ENCODE measurements around the gene MYEF2. TPM values are rescaled to one million over a fixed set of nuclear protein-coding genes. Genes with fewer than 3 reads are reported as not detected.
A peak's percentile ranks its signal among the peaks of the same experiment; 100 is the strongest.

The MYEF2 gene
- total RNA-seq, 2 experiments from 2014 or later: 23.8 to 27.7 TPM

DNA sequence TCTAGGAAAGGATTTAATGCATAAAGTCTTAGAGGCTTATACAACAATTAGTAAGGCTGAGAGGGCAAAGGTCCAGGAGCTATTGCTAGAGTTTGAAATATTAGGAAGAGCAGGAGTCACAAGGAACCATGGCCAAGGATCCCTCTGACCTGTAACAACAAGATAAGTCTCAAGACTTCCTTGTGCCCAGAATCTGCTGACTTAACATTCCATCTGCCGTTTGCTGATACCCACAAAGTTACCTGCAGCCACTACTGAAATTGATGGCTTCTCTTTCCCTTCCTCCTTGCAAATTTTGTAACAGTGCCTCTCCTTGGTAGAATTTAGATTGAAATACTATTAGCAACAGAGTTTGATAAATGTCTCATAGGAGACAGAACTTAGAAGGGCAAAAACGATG is 4.7 kb upstream of the MYEF2 start:
- CTCF ChIA-PET: no interaction called here
- no peak for ATAC-seq

GRCh38 chr15:48178648-48178931 is 495 bp upstream of the MYEF2 start:
- ChIA-PET CTCF (interaction anchor here (1.2 kb wide), 1 partner anchor 106 kb away, joined by 3 read pairs; no protein-coding TSS in a partner anchor), POLR2A (no interaction called here)
- Mint-ChIP-seq H3K4me1 (peaks cover 21% of the 10 kb centered on the region), H3K4me3 (peak overlapping the region; percentile 70), H3K27ac (no peak overlapping the region), H3K9me3 (ENCODE audit: low read depth) (no peaks in the 10 kb centered on the region), H3K36me3 (ENCODE audit: low read depth) (peaks cover 5% of the 10 kb centered on the region), H3K27me3 (peaks cover 8% of the 10 kb centered on the region)
- intact Hi-C loops (cut with DNase I, micrococcal nuclease): loop anchor here in 1 of 2 experiments (1.0 to 2.0 kb wide), 2 partner anchors 153 to 632 kb away; partner anchors contain the start of genes CEP152 and DUT
- DNase-seq: no peak
- no peak for ATAC-seq

More for the DNA sequence above, 4.7 kb upstream of the MYEF2 start:
- no peaks in the 10 kb centered on the region for H3K36me3 Mint-ChIP-seq (ENCODE audit: low read depth)
- peaks cover 17% of the 10 kb centered on the region for H3K27me3 Mint-ChIP-seq
- H3K27ac Mint-ChIP-seq: no peak overlapping the region
- POLR2A ChIA-PET: no interaction called here
- DNase-seq: no peak
- no peak overlapping the region for H3K4me3 Mint-ChIP-seq
- H3K9me3 Mint-ChIP-seq (ENCODE audit: low read depth): no peaks in the 10 kb centered on the region
- intact Hi-C loops (cut with DNase I, micrococcal nuclease): no loop called here
- H3K4me1 Mint-ChIP-seq: no peaks in the 10 kb centered on the region

DNA sequence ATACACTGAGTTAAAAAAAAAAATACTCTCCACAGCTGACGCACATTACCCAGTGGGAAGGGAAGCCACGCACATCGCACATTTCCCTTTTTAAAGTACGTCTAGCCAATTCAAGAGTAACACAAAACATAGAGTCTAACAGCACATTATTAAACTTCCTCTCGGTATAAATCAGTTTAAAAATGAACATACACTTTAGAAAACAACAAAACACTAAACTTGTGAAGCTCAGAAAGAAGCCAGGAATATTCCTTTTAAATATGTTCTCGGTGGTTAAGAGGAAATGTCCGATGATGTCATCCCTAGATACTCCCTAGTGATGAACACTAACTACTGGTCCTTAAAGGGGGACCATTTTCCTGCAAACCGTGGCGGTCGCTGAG is 721 bp downstream of the MYEF2 start:
- intact Hi-C loops (cut with DNase I, micrococcal nuclease): no loop called here
- Mint-ChIP-seq H3K27ac (peak overlapping the region; percentile 86), H3K27me3 (peaks cover 6% of the 10 kb centered on the region), H3K36me3 (ENCODE audit: low read depth) (peaks cover 8% of the 10 kb centered on the region), H3K4me1 (peaks cover 21% of the 10 kb centered on the region), H3K9me3 (ENCODE audit: low read depth) (peaks cover 7% of the 10 kb centered on the region), H3K4me3 (peak overlapping the region; percentile 70)
- ChIA-PET POLR2A (no interaction called here), CTCF (interaction anchor here (0.5 to 1.0 kb wide), 3 partner anchors 11 to 593 kb away, joined by 3 to 4 read pairs (median 3); no protein-coding TSS in a partner anchor)
- DNase-seq: peak; percentile 10
- ATAC-seq: peak; percentile 70

DNA sequence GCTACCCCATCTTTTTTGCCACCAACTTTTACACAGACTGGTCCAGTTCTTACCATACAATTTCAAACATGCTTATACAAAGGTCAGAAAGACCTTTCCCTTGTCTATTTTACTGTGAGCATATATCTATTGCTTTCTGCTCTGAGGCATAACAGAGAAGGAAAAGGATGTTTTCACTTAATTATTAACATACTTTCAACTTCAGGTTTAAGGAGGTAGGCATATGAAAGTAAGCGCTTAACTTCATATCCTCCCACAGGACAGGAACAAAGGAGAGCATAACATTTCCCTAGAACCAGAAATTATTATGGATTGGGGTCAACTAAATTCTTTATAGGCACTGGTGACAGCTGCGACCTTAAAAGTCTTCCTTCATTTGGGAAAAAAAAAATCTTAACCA is 1.1 kb downstream of the MYEF2 start:
- Mint-ChIP-seq H3K27me3 (peaks cover 5% of the 10 kb centered on the region), H3K4me1 (peaks cover 21% of the 10 kb centered on the region), H3K36me3 (ENCODE audit: low read depth) (peaks cover 10% of the 10 kb centered on the region), H3K27ac (peak overlapping the region; percentile 19), H3K4me3 (peak overlapping the region; percentile 70), H3K9me3 (ENCODE audit: low read depth) (peaks cover 7% of the 10 kb centered on the region)
- ChIA-PET CTCF (interaction anchor here (0.5 kb wide), 1 partner anchor 593 kb away, joined by 3 read pairs; no protein-coding TSS in a partner anchor), POLR2A (no interaction called here)
- ATAC-seq (no peak), DNase-seq (no peak)
- intact Hi-C loops (cut with DNase I, micrococcal nuclease): no loop called here

GRCh38 chr15:48176112-48176511 is 2.0 kb downstream of the MYEF2 start:
- H3K27ac Mint-ChIP-seq: no peak overlapping the region
- ChIA-PET CTCF (no interaction called here), POLR2A (no interaction called here)
- DNase-seq (no peak), ATAC-seq (no peak)
- peaks cover 7% of the 10 kb centered on the region for H3K9me3 Mint-ChIP-seq (ENCODE audit: low read depth)
- intact Hi-C loops (cut with DNase I, micrococcal nuclease): no loop called here
- peaks cover 10% of the 10 kb centered on the region for H3K36me3 Mint-ChIP-seq (ENCODE audit: low read depth)
- no peak overlapping the region for H3K4me3 Mint-ChIP-seq
- peaks cover 21% of the 10 kb centered on the region for H3K4me1 Mint-ChIP-seq
- peaks cover under 1% of the 10 kb centered on the region for H3K27me3 Mint-ChIP-seq

- intact Hi-C loops (cut with DNase I, micrococcal nuclease): no loop called here
- H3K4me3 Mint-ChIP-seq: no peak overlapping the region
- peak; percentile 5 for DNase-seq
These were observed 3.0 kb downstream of the MYEF2 start for GRCh38 chr15:48175126-48175525.

DNA sequence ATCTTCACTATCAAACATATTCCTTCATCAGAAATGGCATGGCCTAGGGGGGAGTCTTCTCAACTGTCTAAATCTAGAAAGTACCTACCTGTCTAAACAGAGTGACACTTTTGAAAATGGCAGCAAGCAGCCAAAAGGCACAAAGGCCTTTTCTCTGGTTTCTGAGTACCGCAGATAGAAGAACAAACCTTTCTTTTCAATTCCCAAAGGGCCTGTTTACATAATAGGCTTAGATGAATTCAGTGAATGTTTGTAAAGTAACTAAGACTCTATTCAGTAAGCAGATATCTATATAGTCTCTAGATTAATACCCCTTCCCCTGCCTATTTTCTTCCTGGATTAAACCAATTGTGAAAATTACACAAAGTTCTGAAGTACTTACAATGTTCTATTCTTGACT is 7.1 kb downstream of the MYEF2 start:
- peaks cover 10% of the 10 kb centered on the region for H3K4me1 Mint-ChIP-seq
- H3K4me3 Mint-ChIP-seq: no peak overlapping the region
- no peak for DNase-seq
- H3K36me3 Mint-ChIP-seq (ENCODE audit: low read depth): peaks cover 27% of the 10 kb centered on the region
- POLR2A ChIA-PET: no interaction called here
- intact Hi-C loops (cut with DNase I, micrococcal nuclease): no loop called here
- peaks cover 7% of the 10 kb centered on the region for H3K9me3 Mint-ChIP-seq (ENCODE audit: low read depth)
- no peak overlapping the region for H3K27ac Mint-ChIP-seq
- ATAC-seq: no peak
- CTCF ChIA-PET: no interaction called here
- H3K27me3 Mint-ChIP-seq: no peaks in the 10 kb centered on the region

More at GRCh38 chr15:48175126-48175525, 3.0 kb downstream of the MYEF2 start:
- peaks cover 7% of the 10 kb centered on the region for H3K9me3 Mint-ChIP-seq (ENCODE audit: low read depth)
- POLR2A ChIA-PET: no interaction called here
- peaks cover 21% of the 10 kb centered on the region for H3K4me1 Mint-ChIP-seq
- no peak for ATAC-seq
- no peak overlapping the region for H3K27ac Mint-ChIP-seq
- H3K27me3 Mint-ChIP-seq: no peaks in the 10 kb centered on the region
- CTCF ChIA-PET: no interaction called here
- peaks cover 10% of the 10 kb centered on the region for H3K36me3 Mint-ChIP-seq (ENCODE audit: low read depth)

- CTCF ChIA-PET: no interaction called here
- Mint-ChIP-seq H3K4me3 (no peak overlapping the region), H3K27ac (no peak overlapping the region), H3K9me3 (ENCODE audit: low read depth) (peaks cover 7% of the 10 kb centered on the region), H3K27me3 (no peaks in the 10 kb centered on the region), H3K4me1 (no peaks in the 10 kb centered on the region), H3K36me3 (ENCODE audit: low read depth) (peaks cover 27% of the 10 kb centered on the region)
- no peak for DNase-seq
- POLR2A ChIA-PET: no interaction called here
- intact Hi-C loops (cut with DNase I, micrococcal nuclease): no loop called here
- no peak for ATAC-seq
These were observed 9.5 kb downstream of the MYEF2 start for GRCh38 chr15:48168616-48169015.

- intact Hi-C loops (cut with DNase I, micrococcal nuclease): no loop called here
- CTCF ChIA-PET: interaction anchor here (0.6 to 1.4 kb wide), 4 partner anchors 8 to 1123 kb away, joined by 3 to 5 read pairs (median 4); no protein-coding TSS in a partner anchor
- no peaks in the 10 kb centered on the region for H3K4me1 Mint-ChIP-seq
- DNase-seq (no peak), ATAC-seq (no peak)
- H3K4me3 Mint-ChIP-seq: no peak overlapping the region
- no peak overlapping the region for H3K27ac Mint-ChIP-seq
- POLR2A ChIA-PET: no interaction called here
- H3K36me3 Mint-ChIP-seq (ENCODE audit: low read depth): peaks cover 20% of the 10 kb centered on the region
- no peaks in the 10 kb centered on the region for H3K27me3 Mint-ChIP-seq
- H3K9me3 Mint-ChIP-seq (ENCODE audit: low read depth): no peaks in the 10 kb centered on the region
These were observed 24.6 kb downstream of the MYEF2 start for GRCh38 chr15:48153526-48153925.

DNA sequence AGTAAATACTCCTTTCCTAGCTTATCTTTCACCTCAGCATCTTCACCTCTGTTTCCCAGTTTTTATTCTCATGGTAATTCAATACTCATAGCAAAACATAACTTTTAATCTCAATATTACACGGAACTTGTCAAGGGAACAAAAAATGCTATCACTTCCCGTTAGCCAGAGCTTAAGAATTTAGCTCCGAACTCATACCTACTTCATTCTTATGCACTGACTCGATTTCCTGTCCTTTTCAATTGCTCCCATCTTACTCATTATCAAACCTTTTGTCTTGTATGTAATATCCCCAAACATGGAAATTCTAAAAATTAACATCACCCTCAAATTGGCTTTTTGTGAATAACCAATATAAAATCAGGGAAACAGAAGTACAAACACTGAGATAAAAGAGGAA is 28.2 kb downstream of the MYEF2 start:
- Mint-ChIP-seq H3K4me3 (no peak overlapping the region), H3K27ac (no peak overlapping the region), H3K4me1 (peaks cover 2% of the 10 kb centered on the region), H3K9me3 (ENCODE audit: low read depth) (no peaks in the 10 kb centered on the region), H3K36me3 (ENCODE audit: low read depth) (peaks cover 20% of the 10 kb centered on the region), H3K27me3 (no peaks in the 10 kb centered on the region)
- no peak for DNase-seq
- intact Hi-C loops (cut with DNase I, micrococcal nuclease): loop anchor here in 1 of 2 experiments (5.0 kb wide), 1 partner anchor 47 kb away; no protein-coding TSS in a partner anchor
- CTCF ChIA-PET: interaction anchor here (1.0 kb wide), 1 partner anchor 22 kb away, joined by 3 read pairs; no protein-coding TSS in a partner anchor
- POLR2A ChIA-PET: no interaction called here
- ATAC-seq: no peak

- Mint-ChIP-seq H3K4me3 (no peak overlapping the region), H3K27ac (no peak overlapping the region), H3K27me3 (no peaks in the 10 kb centered on the region), H3K9me3 (ENCODE audit: low read depth) (no peaks in the 10 kb centered on the region), H3K4me1 (peaks cover 3% of the 10 kb centered on the region), H3K36me3 (ENCODE audit: low read depth) (peaks cover 20% of the 10 kb centered on the region)
- ATAC-seq (no peak), DNase-seq (no peak)
- ChIA-PET CTCF (no interaction called here), POLR2A (no interaction called here)
- intact Hi-C loops (cut with DNase I, micrococcal nuclease): loop anchor here in 1 of 2 experiments (5.0 kb wide), 1 partner anchor 50 kb away; no protein-coding TSS in a partner anchor
These were observed 30.7 kb downstream of the MYEF2 start for GRCh38 chr15:48147358-48147757.

DNA sequence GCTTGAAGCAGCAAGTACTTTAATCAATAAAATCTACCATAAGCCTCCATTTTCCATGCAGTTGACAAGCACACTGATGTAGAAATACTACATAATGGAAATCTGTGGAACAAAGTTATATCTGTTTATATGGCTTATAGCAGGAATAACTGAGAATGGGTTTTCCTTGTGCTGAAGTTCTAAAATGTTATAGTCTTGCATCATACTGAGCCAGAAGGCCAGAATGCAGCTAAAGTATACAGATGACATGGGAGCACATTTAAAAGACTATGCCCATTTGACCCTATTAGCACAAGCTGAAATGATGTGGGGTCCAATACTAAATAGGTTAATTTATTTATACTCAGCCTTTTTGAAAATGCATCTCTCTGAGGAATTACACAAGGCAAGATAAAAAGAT is 32.2 kb downstream of the MYEF2 start:
- H3K9me3 Mint-ChIP-seq (ENCODE audit: low read depth): no peaks in the 10 kb centered on the region
- H3K4me3 Mint-ChIP-seq: no peak overlapping the region
- CTCF ChIA-PET: no interaction called here
- intact Hi-C loops (cut with DNase I, micrococcal nuclease): loop anchor here in 1 of 2 experiments (5.0 kb wide), 1 partner anchor 51 kb away; no protein-coding TSS in a partner anchor
- H3K27ac Mint-ChIP-seq: no peak overlapping the region
- H3K4me1 Mint-ChIP-seq: peaks cover 3% of the 10 kb centered on the region
- DNase-seq (no peak), ATAC-seq (no peak)
- peaks cover 16% of the 10 kb centered on the region for H3K36me3 Mint-ChIP-seq (ENCODE audit: low read depth)
- POLR2A ChIA-PET: no interaction called here
- H3K27me3 Mint-ChIP-seq: no peaks in the 10 kb centered on the region
